Ramos (cell line): ENCODE results near the gene GRK4.
"Not testable (repeated sequence)": the region's sequence is repeated elsewhere in the genome, so short reads cannot be mapped to it uniquely, and the experiment has no call there.

Experiments used
- in situ Hi-C: fragments of 300-500 bp; cut with MboI; formaldehyde crosslinking; loops from one replicate; pipeline ENCODE4 v1.14.3; 2022; ENCODE audit warnings: low sequenced_read_pairs; ENCODE audit not compliant: unreplicated experiment

GRK4 gene

GRCh38 chr4:2963175-2963965, at the start of gene GRK4, which contains the start of gene NOP14:
TSS of gene GRK4 (plus strand) at chr4:2963571. CDS start at chr4:2964071, 500 bp downstream.
TSS of gene NOP14 (minus strand) at chr4:2963406. CDS start at chr4:2963319, 87 bp downstream.
- in situ Hi-C loops: no loop called here

- in situ Hi-C loops: no loop called here
Observed at GRCh38 chr4:2914256-2915126, 48.9 kb upstream of the GRK4 start.

GRCh38 chr4:2915789-2916188, 47.6 kb upstream of the GRK4 start:
- in situ Hi-C loops: no loop called here

- in situ Hi-C loops: not testable (repeated sequence)
Observed at GRCh38 chr4:2916696-2917095, 46.7 kb upstream of the GRK4 start.

- in situ Hi-C loops: not testable (repeated sequence)
Observed at GRCh38 chr4:2918300-2918699, 45.1 kb upstream of the GRK4 start.

- in situ Hi-C loops: not testable (repeated sequence)
Observed at GRCh38 chr4:2918714-2919113, 44.7 kb upstream of the GRK4 start.

- in situ Hi-C loops: not testable (repeated sequence)
Observed at GRCh38 chr4:2922453-2923101, 40.8 kb upstream of the GRK4 start.

GRCh38 chr4:2923141-2923551, 40.2 kb upstream of the GRK4 start:
- in situ Hi-C loops: no loop called here

GRCh38 chr4:2923668-2924173, 39.6 kb upstream of the GRK4 start:
- in situ Hi-C loops: no loop called here

GRCh38 chr4:2924286-2924685, 39.1 kb upstream of the GRK4 start:
- in situ Hi-C loops: no loop called here

GRCh38 chr4:2924765-2925301, 38.5 kb upstream of the GRK4 start:
- in situ Hi-C loops: no loop called here

GRCh38 chr4:2925496-2925895, 37.9 kb upstream of the GRK4 start:
- in situ Hi-C loops: no loop called here

GRCh38 chr4:2925931-2926860, 37.2 kb upstream of the GRK4 start:
- in situ Hi-C loops: no loop called here

- in situ Hi-C loops: no loop called here
Observed at GRCh38 chr4:2927016-2927695, 36.2 kb upstream of the GRK4 start.

- in situ Hi-C loops: no loop called here
Observed at GRCh38 chr4:2927696-2928075, 35.7 kb upstream of the GRK4 start.

GRCh38 chr4:2928242-2929176, 34.9 kb upstream of the GRK4 start:
- in situ Hi-C loops: no loop called here

- in situ Hi-C loops: no loop called here
Observed at GRCh38 chr4:2929469-2929868, 33.9 kb upstream of the GRK4 start.
